ENCODE data around the gene FOXA1.

The FOXA1 gene

GRCh38 chr14:37594971-37595808, at the start of gene FOXA1, which contains the start of gene TTC6:
FOXA1 (minus strand) TSS chr14:37595249; CDS start chr14:37594972, 277 bp downstream.
TTC6 (plus strand) TSS chr14:37595629; CDS start chr14:37622065, 26,436 bp downstream.
- DNase-seq = no peak

- DNase-seq = no peak
Measured at GRCh38 chr14:37643701-37644100, 48.7 kb upstream of the FOXA1 start.

DNA sequence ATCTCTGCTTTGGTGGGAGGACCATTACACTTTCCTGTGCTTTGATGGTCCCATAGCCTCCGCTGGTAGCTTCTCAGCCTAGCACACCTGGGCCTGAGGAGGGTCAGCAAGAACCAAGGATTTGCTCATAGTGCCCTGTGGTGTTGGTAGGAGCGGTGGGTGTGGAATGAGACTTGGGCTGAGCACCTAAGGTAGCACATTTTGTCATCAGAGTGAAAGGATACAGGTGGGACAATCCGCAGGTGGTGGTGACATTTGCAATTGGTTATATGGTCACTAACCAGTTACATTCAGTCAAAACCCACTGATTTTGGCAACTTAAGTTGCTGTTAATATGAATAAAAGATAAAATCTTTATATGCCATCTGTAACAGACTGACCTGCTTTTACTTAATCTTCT, 47.1 kb upstream of the FOXA1 start:
- no peak for DNase-seq

DNA sequence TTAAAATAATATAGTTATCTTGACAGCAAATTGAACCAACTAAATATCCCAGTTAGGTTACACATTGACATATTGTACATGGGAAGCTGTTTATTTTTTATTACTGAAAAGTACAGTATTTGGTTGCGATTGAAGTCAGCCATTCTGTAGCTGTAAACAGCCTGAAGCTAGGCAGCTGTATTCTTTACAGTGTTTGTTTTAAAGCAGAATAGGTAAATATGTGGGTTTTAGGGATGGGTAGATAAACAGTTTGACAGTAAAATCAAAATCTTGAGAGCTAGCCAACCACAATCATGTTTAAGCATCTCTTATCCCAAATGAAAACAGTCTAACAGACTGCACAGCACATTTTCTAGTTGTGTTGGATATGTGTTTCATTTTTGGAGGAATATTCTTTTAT, 46.1 kb upstream of the FOXA1 start:
- no peak for DNase-seq

GRCh38 chr14:37638599-37638998, 43.5 kb upstream of the FOXA1 start:
- no peak for DNase-seq

- no peak for DNase-seq
Measured at GRCh38 chr14:37637341-37637740, 42.3 kb upstream of the FOXA1 start.

DNA sequence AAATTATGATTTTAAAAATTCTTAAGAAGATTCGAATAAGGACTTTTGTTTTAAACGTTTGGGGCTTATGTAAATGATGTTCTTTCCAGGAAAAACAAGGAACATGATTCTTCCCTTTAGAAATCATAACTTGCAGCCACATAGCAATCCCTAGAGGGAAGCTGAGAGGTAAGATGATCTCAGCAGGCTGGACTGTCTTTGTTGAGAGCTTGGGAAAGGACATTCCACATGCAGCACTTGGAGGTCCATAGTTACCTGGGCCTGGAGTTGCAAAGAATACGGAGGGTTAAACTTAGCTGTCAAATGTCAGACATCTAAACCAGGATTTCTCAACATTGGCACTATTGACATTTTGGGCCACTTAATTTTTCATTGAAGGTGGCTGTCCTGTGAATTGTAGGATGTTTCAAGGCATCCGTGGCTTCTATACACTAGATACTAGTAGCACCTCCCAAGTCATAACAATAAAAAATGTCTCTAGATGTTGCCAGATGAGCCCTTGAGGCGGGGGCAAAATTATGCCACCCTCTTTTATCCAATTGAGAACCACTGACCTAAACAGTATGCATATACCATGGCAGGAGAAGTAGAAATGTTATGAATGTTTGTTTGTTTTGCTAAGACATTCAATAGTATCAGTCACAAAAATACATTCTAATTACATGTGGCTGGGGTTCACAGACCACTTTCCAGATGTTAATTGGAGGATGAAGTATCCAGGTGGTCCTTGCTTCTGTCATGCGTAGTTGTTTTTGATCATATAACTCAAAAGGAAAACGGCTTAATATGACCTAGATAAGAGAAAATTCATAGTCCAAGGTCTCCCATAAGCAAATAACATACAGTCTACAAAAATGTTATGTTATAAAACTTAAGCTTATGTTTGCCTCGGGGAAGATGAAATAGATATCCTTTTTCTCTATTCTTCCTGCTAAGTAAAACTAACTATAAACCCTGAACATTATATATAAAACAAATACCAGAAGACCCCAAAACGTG, 30.8 kb upstream of the FOXA1 start:
- no peak for DNase-seq

DNA sequence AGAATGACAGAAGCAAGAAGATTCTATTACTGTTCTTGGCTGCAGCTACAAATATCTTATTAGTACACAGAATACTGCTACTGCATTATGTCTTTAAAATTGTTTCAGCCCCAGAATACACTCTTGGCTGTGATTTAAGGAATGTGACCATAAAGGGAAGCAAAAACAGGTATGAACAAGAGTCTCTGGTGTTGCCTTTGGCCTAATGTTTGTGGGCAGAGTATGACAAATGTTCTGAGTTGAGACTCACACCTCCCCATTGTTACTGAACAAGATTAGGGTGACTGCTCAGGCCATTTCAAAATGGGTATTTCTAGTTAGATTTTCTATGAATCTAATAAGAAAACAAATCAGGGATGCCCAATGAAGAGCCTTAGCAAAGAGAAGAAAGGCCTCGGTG, 28.9 kb upstream of the FOXA1 start:
- DNase-seq = no peak

GRCh38 chr14:37623426-37623951, 28.4 kb upstream of the FOXA1 start:
- DNase-seq = no peak

DNA sequence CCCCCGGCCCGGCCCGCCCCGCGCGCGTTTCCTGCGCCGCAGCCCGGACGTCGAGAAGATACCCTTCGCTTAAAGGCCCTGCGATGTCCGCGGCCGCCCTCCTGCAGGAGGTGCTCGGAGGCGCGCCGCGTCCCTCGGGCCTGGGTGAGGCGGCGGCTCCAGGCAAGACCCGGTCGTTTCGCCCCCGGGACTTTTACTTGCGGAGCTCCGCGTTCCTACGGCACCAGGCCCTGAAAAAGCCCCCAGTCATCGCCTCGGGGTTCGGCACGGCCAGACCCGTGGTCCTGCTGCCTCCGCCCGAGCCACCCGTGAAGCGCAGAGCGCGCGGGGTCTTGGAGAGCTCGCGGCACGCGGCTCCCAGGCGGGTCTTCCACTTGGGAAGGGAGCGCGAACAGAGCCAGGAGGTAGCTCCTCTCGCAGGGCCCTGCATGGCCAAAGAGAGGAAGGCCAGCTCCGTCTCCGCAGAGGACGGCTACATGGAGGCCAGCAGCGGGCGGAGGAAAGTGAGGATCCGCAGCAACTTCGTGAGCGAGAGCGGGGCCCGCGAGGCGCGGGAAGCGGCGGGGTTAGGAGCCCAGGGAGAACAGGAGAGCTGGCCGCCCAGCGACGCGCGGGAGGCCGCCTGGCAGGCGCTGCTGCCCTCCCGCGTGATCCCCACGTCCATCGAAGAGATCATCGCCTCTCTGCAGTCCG, 27.3 kb upstream of the FOXA1 start:
- no peak for DNase-seq

DNA sequence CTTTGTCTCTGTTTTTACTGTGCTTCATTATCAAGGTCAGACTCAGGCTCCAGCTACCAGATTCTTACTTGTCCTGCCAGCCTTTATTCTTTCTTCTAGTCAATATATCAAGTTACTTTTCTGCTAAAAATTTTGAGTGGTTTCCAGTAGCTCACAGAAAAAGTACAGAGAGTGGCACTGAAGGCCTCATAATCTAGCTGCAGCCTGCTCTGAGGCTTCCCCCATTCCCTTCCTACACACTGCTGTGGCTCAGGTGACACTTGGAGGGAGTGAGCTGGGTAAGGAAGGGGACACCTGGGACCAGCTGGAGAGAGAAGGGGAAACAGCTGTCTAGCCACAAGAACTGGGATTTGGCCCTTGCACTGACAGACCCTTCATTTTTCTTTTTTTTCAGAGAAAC, 25.8 kb upstream of the FOXA1 start:
- DNase-seq = no peak

DNA sequence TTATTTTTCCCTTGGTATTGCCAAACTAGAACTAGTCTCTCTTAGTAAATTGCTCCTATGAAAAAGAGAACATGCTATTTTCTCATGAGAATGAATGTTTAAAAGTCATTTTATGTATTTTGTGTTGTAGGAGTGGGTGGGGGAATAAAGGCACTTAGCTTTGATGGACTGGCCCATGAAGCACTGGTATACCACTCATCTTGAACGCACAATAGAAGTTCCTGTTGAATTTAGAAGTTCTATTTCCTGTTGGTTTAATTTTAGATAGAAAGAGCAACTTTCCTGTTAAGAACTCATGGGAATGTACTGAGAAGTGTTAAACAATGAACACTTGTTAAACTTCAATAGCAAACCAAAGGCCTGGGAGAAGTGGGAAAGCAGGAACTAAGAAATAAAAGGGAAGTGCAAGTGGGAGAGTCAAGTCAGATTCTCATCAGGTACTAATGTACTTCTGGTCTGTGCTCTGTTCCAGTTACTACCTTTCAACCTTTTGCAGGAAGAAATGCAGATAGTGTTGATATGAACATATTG, 23.5 kb upstream of the FOXA1 start:
- DNase-seq = no peak

DNA sequence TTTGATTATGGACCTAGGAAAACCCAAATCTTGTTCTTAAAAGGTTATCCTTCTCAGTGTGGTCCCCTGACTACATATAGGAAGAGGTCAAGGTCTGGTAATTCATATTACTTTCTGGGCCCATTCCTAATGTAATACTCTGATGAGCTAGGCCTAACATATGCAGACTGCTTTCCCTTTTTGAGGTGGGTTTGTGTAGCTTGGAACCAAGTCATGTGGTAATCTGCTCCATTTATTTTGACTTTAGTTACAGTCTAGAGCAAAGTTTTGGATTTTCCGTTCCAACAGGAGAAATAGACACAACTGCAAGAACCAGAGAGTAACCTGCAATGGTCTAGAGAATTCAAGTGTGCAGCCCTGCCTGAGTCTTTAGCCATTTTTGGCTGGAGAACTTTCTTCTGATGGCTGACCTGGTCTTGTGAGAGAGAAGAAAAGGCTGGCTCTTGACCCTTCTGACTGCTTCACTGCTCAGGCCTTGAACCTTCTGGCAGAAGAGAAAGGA, 22.9 kb upstream of the FOXA1 start:
- no peak for DNase-seq

DNA sequence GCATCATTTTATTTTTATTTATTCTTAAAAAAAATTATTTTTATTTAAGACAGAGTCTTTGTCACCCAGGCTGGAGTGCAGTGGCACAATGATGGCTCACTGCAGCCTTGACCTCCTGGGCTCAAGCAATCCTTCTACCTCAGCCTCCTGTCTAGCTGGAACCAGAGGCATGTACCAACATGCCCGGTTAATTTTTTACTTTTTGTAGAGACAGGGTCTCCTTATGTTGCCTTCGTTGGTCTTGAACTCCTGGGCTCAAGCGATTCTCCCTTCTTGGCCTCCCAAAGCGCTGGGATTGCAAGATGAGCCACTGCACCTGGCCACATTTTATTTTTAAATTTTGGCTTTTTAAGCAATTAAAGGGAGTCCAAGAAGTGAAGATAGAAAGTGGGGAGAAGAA, 21.8 kb upstream of the FOXA1 start:
- no peak for DNase-seq

DNA sequence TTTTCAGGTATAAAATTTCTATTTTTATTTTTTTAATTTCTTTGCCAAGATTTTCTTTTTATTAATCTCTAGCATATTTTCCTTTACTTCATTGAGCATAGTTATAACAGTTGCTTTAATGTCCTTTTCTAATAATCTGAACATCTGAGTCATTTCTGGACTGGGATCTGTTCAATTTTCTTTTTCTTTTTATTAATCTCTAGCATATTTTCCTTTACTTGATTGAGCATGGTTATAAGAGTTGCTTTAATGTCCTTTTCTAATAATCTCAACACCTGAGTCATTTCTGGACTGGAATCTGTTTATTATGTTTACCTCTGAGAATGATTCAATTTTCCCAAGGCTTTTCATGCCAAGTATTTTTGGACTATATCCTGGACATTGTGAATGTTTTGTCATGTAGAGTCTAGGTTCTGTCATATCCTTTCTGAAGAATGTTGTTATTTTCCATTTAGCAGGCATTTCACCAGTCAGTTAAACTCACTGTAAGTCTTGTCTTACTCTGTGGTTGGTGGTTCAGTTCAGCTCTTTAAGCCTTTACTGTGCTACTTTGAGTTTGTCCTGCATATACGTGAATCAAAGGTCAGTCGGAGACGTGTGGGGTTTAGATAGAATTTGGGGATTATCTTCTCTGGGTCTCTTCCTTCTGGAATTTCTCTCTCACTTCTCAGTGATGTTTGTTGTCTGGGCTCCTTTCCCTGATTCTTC, 20.7 kb upstream of the FOXA1 start:
- no peak for DNase-seq

- DNase-seq = no peak
Measured at GRCh38 chr14:37610945-37611523, 16.0 kb upstream of the FOXA1 start.

- no peak for DNase-seq
Measured at GRCh38 chr14:37608649-37609048, 13.6 kb upstream of the FOXA1 start.

- no peak for DNase-seq
Measured at GRCh38 chr14:37606678-37607077, 11.6 kb upstream of the FOXA1 start.

DNA sequence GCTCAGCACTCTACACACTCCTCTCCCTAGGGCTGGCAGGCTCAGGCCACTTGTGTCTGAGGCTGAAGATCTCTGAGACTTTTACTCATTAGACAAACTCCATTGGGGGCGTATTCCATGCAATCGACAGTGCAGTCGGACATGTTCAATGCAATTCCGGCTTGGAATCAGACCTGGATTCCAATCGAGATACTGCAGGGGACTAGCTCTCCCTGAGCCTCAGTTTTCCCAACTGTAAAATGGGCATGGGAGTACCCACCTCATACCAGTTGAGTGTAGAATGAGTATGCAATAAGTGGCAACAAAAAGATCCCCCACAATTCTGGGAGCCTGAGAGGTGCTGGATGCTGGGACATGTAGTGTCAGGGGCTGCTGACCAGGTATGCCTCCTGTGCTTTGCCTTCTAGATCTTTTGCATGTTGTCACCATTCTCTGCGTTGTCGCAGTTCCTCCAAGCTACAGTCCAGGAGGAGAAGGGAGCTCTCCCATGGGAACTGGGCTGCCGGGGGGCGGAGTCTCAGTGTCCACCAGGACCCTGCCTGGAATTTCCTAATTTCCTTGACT, 8.7 kb upstream of the FOXA1 start:
- DNase-seq = no peak

GRCh38 chr14:37602605-37603453, 7.8 kb upstream of the FOXA1 start:
- no peak for DNase-seq

All from activated CD4-positive, alpha-beta T cell treated with anti-CD3 and anti-CD28 coated beads for 4 hours (primary cell).